HCT116 (cell line): ENCODE results near the gene GRM8.
"Not testable (repeated sequence)": the region's sequence is repeated elsewhere in the genome, so short reads cannot be mapped to it uniquely, and the experiment has no call there.

Experiments used
- CEBPB ChIP-seq: IDR thresholded peaks from 2 replicates; pipeline ENCODE4 v1.6.1; 2012; ENCODE audit warnings: low read depth
- EGR1 ChIP-seq: IDR thresholded peaks from 2 replicates; pipeline ENCODE4 v1.6.1; 2012; ENCODE audit warnings: low read depth
- EZH2 ChIP-seq: fragments of 200-600 bp; sonication (generic); IDR thresholded peaks from 2 replicates; pipeline ENCODE4 v1.6.1; 2017; ENCODE audit warnings: antibody characterized with exemption, mixed run types
- EZH2phosphoT487 ChIP-seq: fragments of 200-600 bp; IDR thresholded peaks from 2 replicates; pipeline ENCODE4 v1.6.1; 2018; ENCODE audit warnings: antibody characterized with exemption, borderline replicate concordance
- FOSL1 ChIP-seq: IDR thresholded peaks from 2 replicates; pipeline ENCODE4 v1.6.1; 2012; ENCODE audit warnings: low read depth
- POLR2A ChIP-seq: IDR thresholded peaks from 2 replicates; pipeline ENCODE4 v1.7.0; 2011; ENCODE audit warnings: borderline replicate concordance; ENCODE audit not compliant: insufficient read depth, insufficient read length; ENCODE audit errors: extremely low read depth
- POLR2AphosphoS5 ChIP-seq: IDR thresholded peaks from 2 replicates; pipeline ENCODE4 v1.6.1; 2011; ENCODE audit warnings: mild to moderate bottlenecking, low read depth, low read length, moderate library complexity
- YY1 ChIP-seq: IDR thresholded peaks from 2 replicates; pipeline ENCODE4 v1.6.1; 2011; ENCODE audit warnings: low read length, low read depth, moderate library complexity, mild to moderate bottlenecking; ENCODE audit not compliant: insufficient replicate concordance; ENCODE audit errors: extremely low read depth
- ZNF274 ChIP-seq: fragments of 200-500 bp; sonication (Bioruptor generic); IDR thresholded peaks from 2 replicates; pipeline ENCODE4 v1.6.1; 2014; ENCODE audit warnings: mild to moderate bottlenecking, low read depth, low read length, inconsistent platforms
- TF ChIP-seq, protein P1 (sequence below), 3 experiments: fragments of 200-600 bp in 1 of 3; sonication (generic) in 1 of 3; IDR thresholded peaks in 2 of 3; conservative IDR thresholded peaks in 1 of 3; 2 replicates each; pipeline ENCODE4 v1.5.1; 2012 to 2017; ENCODE audit warnings: low read depth in 2 of 3, low read length in 2 of 3, antibody characterized with exemption in 1 of 3, borderline replicate concordance in 1 of 3, control low read depth in 1 of 3, mild to moderate bottlenecking in 1 of 3, mixed read lengths in 1 of 3, mixed run types in 1 of 3, moderate library complexity in 1 of 3; ENCODE audit not compliant: insufficient read depth in 1 of 3
- TF ChIP-seq, protein P2 (sequence below): IDR thresholded peaks from 2 replicates; pipeline ENCODE4 v1.6.1; 2011; ENCODE audit warnings: mild to moderate bottlenecking, low read length, moderate library complexity; ENCODE audit not compliant: insufficient replicate concordance; ENCODE audit errors: extremely low read depth

GRCh38 chr7:126881908-126882307 lies 370.8 kb downstream of the GRM8 start:
- TF ChIP-seq POLR2AphosphoS5, POLR2A, ZNF274, EGR1, YY1, CEBPB, EZH2phosphoT487, EZH2, FOSL1: not testable (repeated sequence)
- TF ChIP-seq, protein P1, sequence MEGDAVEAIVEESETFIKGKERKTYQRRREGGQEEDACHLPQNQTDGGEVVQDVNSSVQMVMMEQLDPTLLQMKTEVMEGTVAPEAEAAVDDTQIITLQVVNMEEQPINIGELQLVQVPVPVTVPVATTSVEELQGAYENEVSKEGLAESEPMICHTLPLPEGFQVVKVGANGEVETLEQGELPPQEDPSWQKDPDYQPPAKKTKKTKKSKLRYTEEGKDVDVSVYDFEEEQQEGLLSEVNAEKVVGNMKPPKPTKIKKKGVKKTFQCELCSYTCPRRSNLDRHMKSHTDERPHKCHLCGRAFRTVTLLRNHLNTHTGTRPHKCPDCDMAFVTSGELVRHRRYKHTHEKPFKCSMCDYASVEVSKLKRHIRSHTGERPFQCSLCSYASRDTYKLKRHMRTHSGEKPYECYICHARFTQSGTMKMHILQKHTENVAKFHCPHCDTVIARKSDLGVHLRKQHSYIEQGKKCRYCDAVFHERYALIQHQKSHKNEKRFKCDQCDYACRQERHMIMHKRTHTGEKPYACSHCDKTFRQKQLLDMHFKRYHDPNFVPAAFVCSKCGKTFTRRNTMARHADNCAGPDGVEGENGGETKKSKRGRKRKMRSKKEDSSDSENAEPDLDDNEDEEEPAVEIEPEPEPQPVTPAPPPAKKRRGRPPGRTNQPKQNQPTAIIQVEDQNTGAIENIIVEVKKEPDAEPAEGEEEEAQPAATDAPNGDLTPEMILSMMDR (IDR thresholded peaks at IDR 0.05 in 2 of 3, conservative IDR thresholded peaks at IDR 0.05 in 1 of 3; ENCODE audit: borderline replicate concordance in 1 of 3, insufficient read depth in 1 of 3, low read depth in 2 of 3, low read length in 2 of 3), result not testable (repeated sequence)
- TF ChIP-seq, protein P2, sequence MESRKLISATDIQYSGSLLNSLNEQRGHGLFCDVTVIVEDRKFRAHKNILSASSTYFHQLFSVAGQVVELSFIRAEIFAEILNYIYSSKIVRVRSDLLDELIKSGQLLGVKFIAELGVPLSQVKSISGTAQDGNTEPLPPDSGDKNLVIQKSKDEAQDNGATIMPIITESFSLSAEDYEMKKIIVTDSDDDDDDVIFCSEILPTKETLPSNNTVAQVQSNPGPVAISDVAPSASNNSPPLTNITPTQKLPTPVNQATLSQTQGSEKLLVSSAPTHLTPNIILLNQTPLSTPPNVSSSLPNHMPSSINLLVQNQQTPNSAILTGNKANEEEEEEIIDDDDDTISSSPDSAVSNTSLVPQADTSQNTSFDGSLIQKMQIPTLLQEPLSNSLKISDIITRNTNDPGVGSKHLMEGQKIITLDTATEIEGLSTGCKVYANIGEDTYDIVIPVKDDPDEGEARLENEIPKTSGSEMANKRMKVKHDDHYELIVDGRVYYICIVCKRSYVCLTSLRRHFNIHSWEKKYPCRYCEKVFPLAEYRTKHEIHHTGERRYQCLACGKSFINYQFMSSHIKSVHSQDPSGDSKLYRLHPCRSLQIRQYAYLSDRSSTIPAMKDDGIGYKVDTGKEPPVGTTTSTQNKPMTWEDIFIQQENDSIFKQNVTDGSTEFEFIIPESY, result not testable (repeated sequence)
